ENCODE measurements around the gene SIN3A.

GRCh38 chr15:75459581-75459980 is 8.1 kb upstream of the SIN3A start:
- TF ChIP-seq POLR2A (IDR thresholded peaks at IDR 0.05) (no peak), CTCF (IDR thresholded peaks at IDR 0.05) (no peak)
